OCI-LY1 (cell line): ENCODE results near the gene ANTXR1.

Experiments used
- CTCF ChIP-seq: fragments of 200-600 bp; sonication (generic), shearing (Covaris generic); IDR thresholded peaks from 2 replicates; pipeline ENCODE4 v1.5.1; 2017; ENCODE audit warnings: mild to moderate bottlenecking, antibody characterized with exemption, low read length, moderate library complexity, mixed read lengths
- EZH2 ChIP-seq: fragments of 200-600 bp; sonication (generic), shearing (Covaris generic); IDR thresholded peaks from 2 replicates; pipeline ENCODE4 v1.8.0; 2017; ENCODE audit warnings: borderline replicate concordance, mixed run types, mild to moderate bottlenecking, antibody characterized with exemption, low read length, moderate library complexity, mixed read lengths

GRCh38 chr2:69170661-69171060 lies 157.7 kb downstream of the ANTXR1 start:
- TF ChIP-seq CTCF = no peak
- no peak for TF ChIP-seq EZH2
